H1 (cell line): ENCODE data around the gene ELP5. TPM values are rescaled to one million over a fixed set of nuclear protein-coding genes. Genes with fewer than 3 reads are reported as not detected.
A peak's percentile ranks its signal among the peaks of the same experiment; 100 is the strongest.
"Not testable (repeated sequence)": the region's sequence is repeated elsewhere in the genome, so short reads cannot be mapped to it uniquely, and the experiment has no call there.

Experiments
- CTCF ChIA-PET: fragments of 300-600 bp; sonication (Branson Sonifier 250); formaldehyde crosslinking; loops from one replicate; lab custom pipeline; 2021; ENCODE audit not compliant: partially characterized antibody; lab: Charles Lee
- POLR2A ChIA-PET: fragments of 300-600 bp; sonication (Branson Sonifier 250); formaldehyde crosslinking; loops from one replicate; lab custom pipeline; 2021; ENCODE audit warnings: inconsistent platforms; ENCODE audit not compliant: partially characterized antibody; lab: Charles Lee
- DNase-seq, 2 experiments: peaks; one replicate each; pipeline versions ENCODE4 v3.0.0 to v3.0.0-alpha.2; 2010 to 2022; ENCODE audit warnings: low spot score in 2 of 2, low read depth in 1 of 2, mixed read lengths in 1 of 2
- FAIRE-seq: peaks from 2 replicates; lab custom pipeline; 2011; peaks lifted over from hg19 to GRCh38; lab: Jason Lieb, UNC
- H2AFZ ChIP-seq: 2 replicates; pipeline ENCODE4 v1.8.1; 2012; ENCODE audit warnings: low read length, inconsistent platforms
- H2AK5ac ChIP-seq: 2 replicates; pipeline ENCODE4 v1.6.1; 2013; ENCODE audit warnings: low read depth, low read length
- H2BK120ac ChIP-seq: replicated peaks from 2 replicates; pipeline ENCODE3; 2013; ENCODE audit warnings: low read depth, low read length, inconsistent platforms
- H2BK12ac ChIP-seq: 2 replicates; pipeline ENCODE4 v1.6.1; 2013; ENCODE audit warnings: low read depth, low read length
- H2BK15ac ChIP-seq: 2 replicates; pipeline ENCODE4 v1.6.1; 2013; ENCODE audit warnings: low read length
- H2BK20ac ChIP-seq: 2 replicates; pipeline ENCODE4 v1.6.1; 2013; ENCODE audit warnings: low read length
- H2BK5ac ChIP-seq: 2 replicates; pipeline ENCODE4 v1.6.1; 2013; ENCODE audit warnings: low read depth, low read length
- H3K14ac ChIP-seq: 2 replicates; pipeline ENCODE4 v1.6.1; 2013; ENCODE audit warnings: inconsistent platforms; ENCODE audit not compliant: insufficient read length
- H3K18ac ChIP-seq: 2 replicates; pipeline ENCODE4 v1.6.1; 2013; ENCODE audit warnings: low read length; ENCODE audit errors: extremely low read depth
- H3K23ac ChIP-seq: 2 replicates; pipeline ENCODE4 v1.6.1; 2013; ENCODE audit warnings: inconsistent platforms; ENCODE audit not compliant: insufficient read length
- H3K23me2 ChIP-seq: 2 replicates; pipeline ENCODE4 v1.6.1; 2013; ENCODE audit warnings: low read depth, low read length
- H3K27ac ChIP-seq: 2 replicates; pipeline ENCODE4 v1.6.1; 2011; ENCODE audit warnings: low read depth, low read length, inconsistent platforms
- H3K27me3 ChIP-seq, 4 experiments: replicated peaks in 1 of 4; 1 replicate in 1 of 4; 2 replicates in 3 of 4; pipeline versions ENCODE4 v1.6.1 to v1.8.1; 2011 to 2013; ENCODE audit warnings: low read length in 3 of 4, mild to moderate bottlenecking in 3 of 4, inconsistent platforms in 2 of 4, mixed read lengths in 2 of 4, moderate library complexity in 1 of 4; ENCODE audit not compliant: control insufficient read depth in 3 of 4, insufficient read depth in 3 of 4; ENCODE audit errors: extremely low read depth in 1 of 4
- H3K36me3 ChIP-seq, 4 experiments: 2 replicates each; pipeline versions ENCODE4 v1.6.1 to v1.8.1; 2011 to 2013; ENCODE audit warnings: mild to moderate bottlenecking in 4 of 4, low read length in 3 of 4, moderate library complexity in 2 of 4, control low read depth in 1 of 4, inconsistent platforms in 1 of 4; ENCODE audit not compliant: insufficient read depth in 4 of 4, control insufficient read depth in 2 of 4
- H3K4ac ChIP-seq: replicated peaks from 2 replicates; pipeline ENCODE3; 2013; ENCODE audit warnings: low read length, low read depth, mixed read lengths, inconsistent platforms; ENCODE audit not compliant: insufficient read length
- H3K4me1 ChIP-seq, 4 experiments: replicated peaks in 1 of 4; 1 replicate in 1 of 4; 2 replicates in 3 of 4; pipeline versions ENCODE4 v1.6.1 to v1.8.1; 2011 to 2013; ENCODE audit warnings: low read length in 3 of 4, inconsistent platforms in 2 of 4, mixed read lengths in 1 of 4; ENCODE audit not compliant: insufficient read depth in 4 of 4, control insufficient read depth in 3 of 4
- H3K4me2 ChIP-seq, 2 experiments: 2 replicates each; pipeline versions ENCODE4 v1.6.1 to v1.8.1; 2011 to 2013; ENCODE audit warnings: low read depth in 2 of 2, low read length in 2 of 2, control low read depth in 1 of 2, inconsistent platforms in 1 of 2, mild to moderate bottlenecking in 1 of 2; ENCODE audit not compliant: insufficient read depth in 1 of 2
- H3K4me3 ChIP-seq, 4 experiments: fragments of 200-600, 300-600 bp in 1 of 4; sonication (generic), shearing (Covaris generic), sonication (Bioruptor Twin) in 1 of 4; 2 replicates each; pipeline versions ENCODE4 v1.5.1 to v1.8.1; 2011 to 2016; ENCODE audit warnings: low read length in 4 of 4, low read depth in 3 of 4, control low read depth in 2 of 4, inconsistent platforms in 2 of 4, mild to moderate bottlenecking in 2 of 4, mixed read lengths in 1 of 4, moderate library complexity in 1 of 4; ENCODE audit not compliant: insufficient read depth in 2 of 4; ENCODE audit errors: extremely low read depth in 1 of 4
- H3K56ac ChIP-seq: replicated peaks from 2 replicates; pipeline ENCODE3; 2013; ENCODE audit warnings: low read depth, mild to moderate bottlenecking, mixed read lengths, low read length, inconsistent platforms; ENCODE audit not compliant: insufficient read length
- H3K79me1 ChIP-seq: 2 replicates; pipeline ENCODE4 v1.6.1; 2013; ENCODE audit warnings: low read depth, low read length, control low read depth
- H3K79me2 ChIP-seq, 2 experiments: 2 replicates each; pipeline versions ENCODE4 v1.6.1 to v1.8.1; 2012 to 2013; ENCODE audit warnings: low read length in 2 of 2, mild to moderate bottlenecking in 2 of 2, inconsistent platforms in 1 of 2; ENCODE audit not compliant: insufficient read depth in 2 of 2, control insufficient read depth in 1 of 2
- H3K9ac ChIP-seq, 4 experiments: replicated peaks in 1 of 4; 1 replicate in 1 of 4; 2 replicates in 3 of 4; pipeline versions ENCODE4 v1.6.1 to v1.8.1; 2011 to 2013; ENCODE audit warnings: low read depth in 3 of 4, low read length in 3 of 4, control low read depth in 2 of 4, mild to moderate bottlenecking in 2 of 4, moderate library complexity in 2 of 4, inconsistent platforms in 1 of 4; ENCODE audit errors: extremely low read depth in 1 of 4
- H3K9me3 ChIP-seq, 2 experiments: 2 replicates each; pipeline versions ENCODE4 v1.6.1 to v1.8.1; 2012 to 2013; ENCODE audit warnings: mild to moderate bottlenecking in 2 of 2, moderate library complexity in 2 of 2, control low read depth in 1 of 2, inconsistent platforms in 1 of 2, low read depth in 1 of 2, low read length in 1 of 2, mixed read lengths in 1 of 2; ENCODE audit not compliant: insufficient read depth in 2 of 2
- H4K20me1 ChIP-seq, 2 experiments: replicated peaks in 1 of 2; 2 replicates each; pipeline versions ENCODE3 to v1.8.1; 2011 to 2013; ENCODE audit warnings: inconsistent platforms in 2 of 2, low read length in 2 of 2, mild to moderate bottlenecking in 1 of 2; ENCODE audit not compliant: insufficient read depth in 2 of 2, control insufficient read depth in 1 of 2
- H4K5ac ChIP-seq: 2 replicates; pipeline ENCODE4 v1.6.1; 2013; ENCODE audit warnings: low read length, low read depth, mixed read lengths, inconsistent platforms; ENCODE audit not compliant: insufficient read length
- H4K8ac ChIP-seq: 2 replicates; pipeline ENCODE4 v1.8.0; 2013; ENCODE audit warnings: mild to moderate bottlenecking, moderate library complexity, low read length, inconsistent platforms; ENCODE audit not compliant: insufficient read depth; ENCODE audit errors: extremely low read depth
- H4K91ac ChIP-seq: replicated peaks from 2 replicates; pipeline ENCODE3; 2013; ENCODE audit warnings: low read length, mixed read lengths, inconsistent platforms; ENCODE audit not compliant: insufficient read length
- WGBS, 2 experiments: shearing (Covaris generic) in 1 of 2; methylation state at CpG; one replicate each; pipeline versions ENCODE4 v1.1.6 to v1.1.7; 2013 to 2015; ENCODE audit warnings: low lambda C conversion rate in 2 of 2, mixed read lengths in 2 of 2, inconsistent platforms in 1 of 2, low coverage in 1 of 2, missing lambda C conversion rate in 1 of 2; ENCODE audit not compliant: insufficient replicate concordance in 2 of 2, insufficient coverage in 1 of 2, insufficient read length in 1 of 2; ENCODE audit errors: extremely low coverage in 1 of 2, missing lambda C conversion rate in 1 of 2; 5-methylcytosine and 5-hydroxymethylcytosine counted together
- polyA plus RNA-seq, 7 experiments: library from polyadenylated mRNA; depleted of rRNA in 3 of 7; stranded (reverse) in 5 of 7; unstranded in 2 of 7; fragments of >200 nt in 5 of 7; fragments of 200-250 nt in 2 of 7; gene quantifications; 1 replicate in 5 of 7; 2 replicates in 1 of 7; 4 replicates in 1 of 7; pipeline versions ENCODE4 v1.2.1 to v1.2.3, GENCODE V29; 2011 to 2013; ENCODE audit warnings: missing spikeins in 2 of 7, mixed read lengths in 2 of 7
- total RNA-seq: library from RNA; stranded (reverse); fragmentation: NEBNext Ultra II Directional; extraction: Animal tissue kit (Norgen Biotek cat#: 25700); gene quantifications from 2 replicates; pipeline ENCODE4 v1.2.1, GENCODE V29; 2021

Gene ELP5
- total and polyA plus RNA-seq, 2 of the 8 experiments (the other 6 are each of a cell fraction or from before 2014, with no cell fraction given), result 75.4 to 107 TPM

- not testable (repeated sequence) for FAIRE-seq, H2BK20ac ChIP-seq, H2BK120ac ChIP-seq, H4K91ac ChIP-seq, H3K4ac ChIP-seq, H2BK5ac ChIP-seq, H3K18ac ChIP-seq, H2BK15ac ChIP-seq, H4K8ac ChIP-seq, H4K20me1 ChIP-seq, H3K9ac ChIP-seq, H3K27ac ChIP-seq, H3K4me3 ChIP-seq, H2AK5ac ChIP-seq, H3K27me3 ChIP-seq, H2BK12ac ChIP-seq, H3K14ac ChIP-seq, H3K9me3 ChIP-seq, H3K56ac ChIP-seq, H2AFZ ChIP-seq, DNase-seq, H4K5ac ChIP-seq, H3K79me1 ChIP-seq, H3K23ac ChIP-seq
- H3K4me1 ChIP-seq, result peaks cover 5 to 13% (median 6%) of the 10 kb centered on the region in 4 experiments; a peak in 6 of 7 replicates
- peaks cover 9 to 39% (median 24%) of the 10 kb centered on the region in 4 experiments; a peak in 6 of 8 replicates for H3K36me3 ChIP-seq
- peaks cover 18% of the 10 kb centered on the region for H3K23me2 ChIP-seq
- peaks cover 4 to 44% of the 10 kb centered on the region in 2 experiments for H3K79me2 ChIP-seq
- ChIA-PET POLR2A (interaction anchor here (0.8 to 19.7 kb wide), 6 partner anchors 13 to 72 kb away, joined by 3 to 386 read pairs (median 64); partner anchors contain the start of genes ACADVL, CLDN7 and DLG4), CTCF (interaction anchor here (0.8 to 4.1 kb wide), 2 partner anchors 10 to 23 kb away, joined by 3 to 27 read pairs; partner anchors contain the start of gene ACADVL)
- WGBS, 2 experiments, result 92% methylated on average over 8 of the region's 10 CpGs; no CpG with 5 or more reads in 1 of the 2 experiments
- H3K4me2 ChIP-seq, result peak overlapping the region in 1 of 2 experiments; percentile 93; a peak in 1 of 4 replicates
Measured at GRCh38 chr17:7243838-7244237, 8.2 kb upstream of the ELP5 start.
